Karpas-422 (cell line): ENCODE results near the gene DNAJC8. TPM values are rescaled to one million over a fixed set of nuclear protein-coding genes. Genes with fewer than 3 reads are reported as not detected.

Experiments
- DNase-seq: peaks from one replicate; pipeline ENCODE4 v3.0.0-alpha.2; 2015
- H2AFZ ChIP-seq: fragments of 200-600 bp; sonication (generic); 2 replicates; pipeline ENCODE4 v1.6.1; 2014; ENCODE audit warnings: antibody characterized with exemption, low read length, mixed read lengths
- H3K27ac ChIP-seq: fragments of 200-600 bp; sonication (generic); 2 replicates; pipeline ENCODE4 v1.5.1; 2014; ENCODE audit warnings: mild to moderate bottlenecking, low read length, moderate library complexity
- H3K27me3 ChIP-seq: fragments of 200-600 bp; sonication (generic); 2 replicates; pipeline ENCODE4 v1.6.1; 2014; ENCODE audit warnings: low read length, mixed read lengths
- H3K36me3 ChIP-seq: fragments of 200-600 bp; sonication (generic); 2 replicates; pipeline ENCODE4 v1.6.1; 2014; ENCODE audit warnings: low read length, mixed read lengths; ENCODE audit not compliant: insufficient read depth
- H3K4me1 ChIP-seq: fragments of 200-600 bp; sonication (generic); 2 replicates; pipeline ENCODE4 v1.6.1; 2014; ENCODE audit warnings: mild to moderate bottlenecking, low read length, mixed read lengths
- H3K4me2 ChIP-seq: fragments of 200-600 bp; sonication (generic); 2 replicates; pipeline ENCODE4 v1.6.1; 2014; ENCODE audit warnings: low read length, low read depth, mild to moderate bottlenecking; ENCODE audit not compliant: poor library complexity, severe bottlenecking
- H3K4me3 ChIP-seq: fragments of 200-600 bp; sonication (generic); 2 replicates; pipeline ENCODE4 v1.5.1; 2014; ENCODE audit warnings: mild to moderate bottlenecking, antibody characterized with exemption, low read length, mixed read lengths
- H3K79me2 ChIP-seq: fragments of 200-600 bp; sonication (generic); 2 replicates; pipeline ENCODE4 v1.6.1; 2014; ENCODE audit warnings: mild to moderate bottlenecking, low read length, mixed read lengths
- H3K9ac ChIP-seq: fragments of 200-600 bp; sonication (generic); 2 replicates; pipeline ENCODE4 v1.6.0; 2014; ENCODE audit warnings: low read length
- H3K9me2 ChIP-seq: fragments of 200-600 bp; sonication (generic), shearing (Covaris generic); replicated peaks from 2 replicates; pipeline ENCODE4 v1.6.0; 2014; ENCODE audit warnings: mild to moderate bottlenecking, low read length, moderate library complexity; ENCODE audit not compliant: insufficient read depth
- H3K9me3 ChIP-seq: fragments of 300-700, 200-600 bp; sonication (generic); 2 replicates; pipeline ENCODE4 v1.6.1; 2014; ENCODE audit warnings: low read length, mixed read lengths
- H4K20me1 ChIP-seq: fragments of 200-600 bp; sonication (generic); 2 replicates; pipeline ENCODE4 v1.6.1; 2014; ENCODE audit warnings: mild to moderate bottlenecking, antibody characterized with exemption, low read length, low read depth; ENCODE audit not compliant: insufficient read depth
- total RNA-seq: library from RNA; depleted of rRNA; stranded (reverse); fragments of >200 nt; shearing (Covaris generic); gene quantifications from 2 replicates; pipeline ENCODE4 v1.2.3, GENCODE V29; 2014; ENCODE audit warnings: low replicate concordance

Gene DNAJC8
- total RNA-seq, 1 experiment from 2014 or later = 71.8 TPM

GRCh38 chr1:28163496-28164161 lies 69.2 kb downstream of the DNAJC8 start:
- no peak for DNase-seq
- Histone ChIP-seq H2AFZ (no peak overlapping the region), H3K9me2 (no peaks in the 10 kb centered on the region), H3K79me2 (peaks cover 88% of the 10 kb centered on the region), H3K27ac (peak overlapping the region; percentile 74), H3K4me3 (no peak overlapping the region), H3K9ac (peak overlapping the region; percentile 44; the same call in 1 of the 2 replicates), H3K4me1 (peaks cover 40% of the 10 kb centered on the region), H3K9me3 (no peaks in the 10 kb centered on the region), H4K20me1 (no peaks in the 10 kb centered on the region), H3K27me3 (no peaks in the 10 kb centered on the region), H3K36me3 (no peaks in the 10 kb centered on the region; the same call in none of the 2 replicates), H3K4me2 (peak overlapping the region; percentile 46)

GRCh38 chr1:28162151-28162550 lies 70.7 kb downstream of the DNAJC8 start:
- no peak overlapping the region for H2AFZ ChIP-seq
- no peaks in the 10 kb centered on the region for H3K9me3 ChIP-seq
- no peak overlapping the region for H3K4me3 ChIP-seq
- no peak for DNase-seq
- H3K27ac ChIP-seq = peak overlapping the region; percentile 64
- H3K27me3 ChIP-seq = no peaks in the 10 kb centered on the region
- H3K4me2 ChIP-seq = no peak overlapping the region
- H3K9me2 ChIP-seq = no peaks in the 10 kb centered on the region
- no peak overlapping the region for H3K9ac ChIP-seq
- peaks cover 40% of the 10 kb centered on the region for H3K4me1 ChIP-seq
- H4K20me1 ChIP-seq = no peaks in the 10 kb centered on the region
- peaks cover 87% of the 10 kb centered on the region for H3K79me2 ChIP-seq
- H3K36me3 ChIP-seq = no peaks in the 10 kb centered on the region; the same call in 1 of the 2 replicates

- no peak for DNase-seq
- no peak overlapping the region for H3K4me2 ChIP-seq
- peak overlapping the region; percentile 64 for H3K27ac ChIP-seq
- no peak overlapping the region for H3K4me3 ChIP-seq
- no peak overlapping the region for H2AFZ ChIP-seq
- no peaks in the 10 kb centered on the region for H3K9me2 ChIP-seq
- H3K9ac ChIP-seq = no peak overlapping the region
- H3K9me3 ChIP-seq = no peaks in the 10 kb centered on the region
- no peaks in the 10 kb centered on the region for H3K27me3 ChIP-seq
- peaks cover 84% of the 10 kb centered on the region for H3K79me2 ChIP-seq
- H4K20me1 ChIP-seq = no peaks in the 10 kb centered on the region
- peaks cover 40% of the 10 kb centered on the region for H3K4me1 ChIP-seq
- no peaks in the 10 kb centered on the region for H3K36me3 ChIP-seq
Observed at GRCh38 chr1:28161751-28162150, 71.1 kb downstream of the DNAJC8 start.

DNA sequence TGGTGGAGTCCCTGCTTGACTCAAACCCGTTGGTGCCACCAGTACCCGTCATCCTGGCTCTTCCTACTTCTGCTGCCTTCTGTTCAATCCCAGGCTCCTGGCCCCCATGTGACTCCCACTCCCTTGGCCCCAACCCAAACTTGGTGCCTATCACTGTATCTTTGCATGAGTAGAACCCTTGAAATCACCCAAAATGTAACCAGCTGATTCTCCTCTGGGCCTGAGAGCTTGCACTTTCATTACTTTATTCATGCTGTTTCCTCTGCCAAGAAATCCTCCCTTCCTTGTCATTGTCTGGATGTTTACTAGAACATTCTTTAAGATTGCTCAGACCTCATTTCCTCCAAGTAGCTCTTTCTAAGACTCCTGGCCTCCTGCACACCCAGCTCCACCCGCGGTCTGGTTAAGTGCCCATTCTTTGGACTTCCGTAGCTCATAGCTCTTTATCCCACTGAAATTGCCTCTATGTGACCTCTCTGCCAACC lies 72.0 kb downstream of the DNAJC8 start:
- no peaks in the 10 kb centered on the region for H3K9me3 ChIP-seq
- H4K20me1 ChIP-seq = no peaks in the 10 kb centered on the region
- H3K36me3 ChIP-seq = no peaks in the 10 kb centered on the region
- H3K9ac ChIP-seq = no peak overlapping the region
- H3K4me1 ChIP-seq = peaks cover 37% of the 10 kb centered on the region
- peak overlapping the region; percentile 64 for H3K27ac ChIP-seq
- no peak overlapping the region for H3K4me2 ChIP-seq
- peaks cover 77% of the 10 kb centered on the region for H3K79me2 ChIP-seq
- DNase-seq = no peak
- no peak overlapping the region for H3K4me3 ChIP-seq
- H3K27me3 ChIP-seq = no peaks in the 10 kb centered on the region
- H3K9me2 ChIP-seq = no peaks in the 10 kb centered on the region
- no peak overlapping the region for H2AFZ ChIP-seq

- Histone ChIP-seq H3K4me2 (no peak overlapping the region), H3K4me3 (no peak overlapping the region), H3K36me3 (no peaks in the 10 kb centered on the region), H3K27ac (no peak overlapping the region), H3K79me2 (peaks cover 72% of the 10 kb centered on the region), H4K20me1 (no peaks in the 10 kb centered on the region), H3K4me1 (peaks cover 33% of the 10 kb centered on the region), H3K9me2 (no peaks in the 10 kb centered on the region), H3K9me3 (no peaks in the 10 kb centered on the region), H2AFZ (no peak overlapping the region), H3K9ac (no peak overlapping the region), H3K27me3 (no peaks in the 10 kb centered on the region)
- no peak for DNase-seq
Observed at GRCh38 chr1:28159680-28160079, 73.1 kb downstream of the DNAJC8 start.

DNA sequence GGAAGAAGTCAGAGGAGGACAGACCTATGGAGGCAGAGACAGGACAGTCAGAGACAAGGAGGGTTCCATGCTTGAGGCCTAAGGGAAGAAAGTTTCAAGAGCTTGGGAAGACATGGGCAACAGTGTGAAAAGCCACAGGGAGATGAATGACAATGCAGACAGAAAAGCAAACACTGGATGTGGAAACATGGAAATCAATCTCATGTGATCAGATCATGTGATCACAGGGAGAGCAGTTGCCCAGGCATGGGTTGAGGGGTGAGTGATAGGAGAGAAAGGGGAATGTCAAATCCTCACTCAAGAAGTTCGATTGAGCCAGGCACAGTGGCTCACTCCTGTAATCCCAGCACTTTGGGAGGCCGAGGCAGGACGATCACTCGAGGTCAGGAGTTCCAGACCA lies 73.6 kb downstream of the DNAJC8 start:
- Histone ChIP-seq H3K9me2 (no peaks in the 10 kb centered on the region), H3K4me2 (no peak overlapping the region), H3K27ac (no peak overlapping the region), H3K9ac (no peak overlapping the region), H3K79me2 (peaks cover 68% of the 10 kb centered on the region), H3K36me3 (no peaks in the 10 kb centered on the region), H3K9me3 (no peaks in the 10 kb centered on the region), H3K27me3 (no peaks in the 10 kb centered on the region), H4K20me1 (no peaks in the 10 kb centered on the region), H3K4me3 (no peak overlapping the region), H2AFZ (no peak overlapping the region), H3K4me1 (peaks cover 28% of the 10 kb centered on the region)
- DNase-seq = no peak

- Histone ChIP-seq H4K20me1 (no peaks in the 10 kb centered on the region), H2AFZ (no peak overlapping the region), H3K9me3 (no peaks in the 10 kb centered on the region), H3K4me2 (no peak overlapping the region), H3K4me3 (no peak overlapping the region), H3K27ac (no peak overlapping the region), H3K9ac (no peak overlapping the region), H3K9me2 (no peaks in the 10 kb centered on the region), H3K36me3 (no peaks in the 10 kb centered on the region), H3K79me2 (peaks cover 66% of the 10 kb centered on the region), H3K27me3 (no peaks in the 10 kb centered on the region), H3K4me1 (peaks cover 18% of the 10 kb centered on the region)
- DNase-seq = no peak
Observed at GRCh38 chr1:28157894-28158293, 74.9 kb downstream of the DNAJC8 start.

DNA sequence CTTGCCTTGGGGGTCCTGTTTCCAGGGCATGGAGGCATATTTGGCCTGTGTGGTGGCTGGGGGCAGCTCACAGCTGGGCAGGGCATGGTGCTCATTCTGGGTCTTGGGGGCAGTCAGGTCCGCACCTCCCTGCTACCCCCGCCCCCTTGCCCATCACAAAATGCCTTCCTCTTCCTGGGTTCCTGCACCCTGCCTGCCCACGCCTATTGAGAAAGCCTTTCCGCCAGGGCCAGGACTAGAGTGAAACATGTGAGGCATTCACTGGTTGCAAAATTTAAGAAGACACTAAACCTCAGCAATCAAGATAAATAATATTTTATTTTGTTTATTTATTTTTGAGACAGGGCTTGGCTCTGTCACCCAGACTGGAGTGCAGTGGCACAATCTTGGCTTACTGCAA lies 76.0 kb downstream of the DNAJC8 start:
- Histone ChIP-seq H3K4me2 (no peak overlapping the region), H3K27me3 (no peaks in the 10 kb centered on the region), H3K9ac (no peak overlapping the region), H3K9me3 (no peaks in the 10 kb centered on the region), H3K27ac (peak overlapping the region; percentile 3; the same call in 1 of the 2 replicates), H3K9me2 (no peaks in the 10 kb centered on the region), H4K20me1 (no peaks in the 10 kb centered on the region), H3K4me1 (peaks cover 16% of the 10 kb centered on the region), H3K36me3 (no peaks in the 10 kb centered on the region), H3K4me3 (no peak overlapping the region), H3K79me2 (peaks cover 57% of the 10 kb centered on the region), H2AFZ (no peak overlapping the region)
- DNase-seq = no peak
